KMS-11 (cell line): ENCODE data around the gene NBR1.
"Not testable (repeated sequence)": the region's sequence is repeated elsewhere in the genome, so short reads cannot be mapped to it uniquely, and the experiment has no call there.

ENCODE experiments used
- H2AFZ ChIP-seq: fragments of 200-600 bp; sonication (generic); 2 replicates; pipeline ENCODE4 v1.6.1; 2016; ENCODE audit warnings: antibody characterized with exemption, mixed run types, low read depth
- H3K27ac ChIP-seq: fragments of 200-600 bp; sonication (generic); 2 replicates; pipeline ENCODE4 v1.6.1; 2016; ENCODE audit warnings: mild to moderate bottlenecking, mixed run types
- H3K27me3 ChIP-seq: fragments of 200-600 bp; sonication (generic); 2 replicates; pipeline ENCODE4 v1.6.1; 2017; ENCODE audit warnings: mild to moderate bottlenecking, low read depth, mixed run types, moderate library complexity; ENCODE audit not compliant: insufficient read depth
- H3K36me3 ChIP-seq: fragments of 200-600 bp; sonication (generic); 2 replicates; pipeline ENCODE4 v1.6.1; 2017; ENCODE audit warnings: mild to moderate bottlenecking, mixed run types; ENCODE audit not compliant: insufficient read depth
- H3K4me1 ChIP-seq: fragments of 200-600 bp; sonication (generic); 2 replicates; pipeline ENCODE4 v1.6.1; 2016; ENCODE audit warnings: mild to moderate bottlenecking, low read depth, mixed run types; ENCODE audit not compliant: poor library complexity, severe bottlenecking
- H3K4me2 ChIP-seq: fragments of 200-600 bp; sonication (generic); 2 replicates; pipeline ENCODE4 v1.7.0; 2016; ENCODE audit warnings: mild to moderate bottlenecking, mixed run types
- H3K4me3 ChIP-seq: fragments of 200-600 bp; sonication (generic); IDR thresholded peaks from 2 replicates; pipeline ENCODE4 v1.6.1; 2017; ENCODE audit warnings: low read depth, low read length, mixed read lengths; ENCODE audit not compliant: insufficient read depth
- H3K79me2 ChIP-seq: fragments of 200-600 bp; sonication (generic); 2 replicates; pipeline ENCODE4 v1.6.1; 2016; ENCODE audit warnings: low read depth, mixed run types; ENCODE audit not compliant: insufficient read depth
- H3K9ac ChIP-seq: fragments of 200-600 bp; sonication (generic); 2 replicates; pipeline ENCODE4 v1.6.1; 2016; ENCODE audit warnings: mild to moderate bottlenecking, mixed run types
- H4K20me1 ChIP-seq: fragments of 200-600 bp; sonication (generic); 2 replicates; pipeline ENCODE4 v1.6.1; 2016; ENCODE audit warnings: mild to moderate bottlenecking, mixed run types; ENCODE audit not compliant: insufficient read depth
- TF ChIP-seq, protein P1 (sequence below): fragments of 200-600 bp; sonication (generic); conservative IDR thresholded peaks from 2 replicates; pipeline ENCODE4 v1.6.1; 2017; ENCODE audit warnings: low read depth, mild to moderate bottlenecking, antibody characterized with exemption, low read length, moderate library complexity, mixed read lengths

The NBR1 gene

DNA sequence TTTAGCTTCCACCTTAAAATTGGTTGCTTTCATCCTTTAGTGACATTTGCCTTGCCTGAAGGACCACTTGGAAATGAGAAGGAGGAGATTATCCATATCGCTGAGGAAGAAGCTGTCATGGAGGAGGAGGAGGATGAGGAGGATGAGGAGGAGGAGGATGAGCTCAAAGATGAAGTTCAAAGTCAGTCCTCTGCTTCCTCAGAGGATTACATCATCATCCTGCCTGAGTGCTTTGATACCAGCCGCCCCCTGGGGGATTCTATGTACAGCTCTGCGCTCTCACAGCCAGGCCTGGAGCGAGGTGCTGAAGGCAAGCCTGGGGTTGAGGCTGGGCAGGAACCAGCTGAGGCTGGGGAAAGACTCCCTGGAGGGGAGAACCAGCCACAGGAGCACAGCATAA, 29.1 kb downstream of the NBR1 start:
- Histone ChIP-seq H3K36me3 (no peaks in the 10 kb centered on the region), H3K27ac (no peak overlapping the region), H4K20me1 (no peaks in the 10 kb centered on the region), H2AFZ (no peak overlapping the region), H3K4me3 (no peak overlapping the region), H3K4me2 (no peak overlapping the region), H3K4me1 (no peaks in the 10 kb centered on the region), H3K9ac (no peak overlapping the region), H3K79me2 (no peaks in the 10 kb centered on the region), H3K27me3 (no peaks in the 10 kb centered on the region)
- TF ChIP-seq, protein P1, sequence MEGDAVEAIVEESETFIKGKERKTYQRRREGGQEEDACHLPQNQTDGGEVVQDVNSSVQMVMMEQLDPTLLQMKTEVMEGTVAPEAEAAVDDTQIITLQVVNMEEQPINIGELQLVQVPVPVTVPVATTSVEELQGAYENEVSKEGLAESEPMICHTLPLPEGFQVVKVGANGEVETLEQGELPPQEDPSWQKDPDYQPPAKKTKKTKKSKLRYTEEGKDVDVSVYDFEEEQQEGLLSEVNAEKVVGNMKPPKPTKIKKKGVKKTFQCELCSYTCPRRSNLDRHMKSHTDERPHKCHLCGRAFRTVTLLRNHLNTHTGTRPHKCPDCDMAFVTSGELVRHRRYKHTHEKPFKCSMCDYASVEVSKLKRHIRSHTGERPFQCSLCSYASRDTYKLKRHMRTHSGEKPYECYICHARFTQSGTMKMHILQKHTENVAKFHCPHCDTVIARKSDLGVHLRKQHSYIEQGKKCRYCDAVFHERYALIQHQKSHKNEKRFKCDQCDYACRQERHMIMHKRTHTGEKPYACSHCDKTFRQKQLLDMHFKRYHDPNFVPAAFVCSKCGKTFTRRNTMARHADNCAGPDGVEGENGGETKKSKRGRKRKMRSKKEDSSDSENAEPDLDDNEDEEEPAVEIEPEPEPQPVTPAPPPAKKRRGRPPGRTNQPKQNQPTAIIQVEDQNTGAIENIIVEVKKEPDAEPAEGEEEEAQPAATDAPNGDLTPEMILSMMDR: no peak

DNA sequence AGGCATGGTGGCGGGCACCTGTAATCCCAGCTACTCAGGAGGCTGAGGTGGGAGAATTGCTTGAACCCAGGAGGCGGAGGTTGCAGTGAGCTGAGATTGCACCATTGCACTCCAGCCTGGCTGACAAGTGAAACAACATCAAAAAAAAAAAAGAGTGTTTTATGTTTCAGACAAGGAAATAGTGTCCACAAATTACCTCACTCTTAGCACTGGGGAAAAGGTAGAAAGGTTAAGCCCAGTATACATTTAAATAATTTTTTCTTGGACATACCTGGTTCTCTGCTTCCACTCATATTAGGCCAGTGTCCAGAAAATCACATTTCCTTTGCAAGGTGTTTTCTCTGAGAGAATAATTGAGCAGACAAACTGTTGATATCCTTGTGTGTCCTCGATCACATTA, 32.0 kb downstream of the NBR1 start:
- not testable (repeated sequence) for H4K20me1 ChIP-seq, H3K4me2 ChIP-seq, H3K27ac ChIP-seq, H3K9ac ChIP-seq, H2AFZ ChIP-seq, H3K79me2 ChIP-seq, H3K4me3 ChIP-seq, H3K36me3 ChIP-seq, H3K27me3 ChIP-seq, H3K4me1 ChIP-seq

DNA sequence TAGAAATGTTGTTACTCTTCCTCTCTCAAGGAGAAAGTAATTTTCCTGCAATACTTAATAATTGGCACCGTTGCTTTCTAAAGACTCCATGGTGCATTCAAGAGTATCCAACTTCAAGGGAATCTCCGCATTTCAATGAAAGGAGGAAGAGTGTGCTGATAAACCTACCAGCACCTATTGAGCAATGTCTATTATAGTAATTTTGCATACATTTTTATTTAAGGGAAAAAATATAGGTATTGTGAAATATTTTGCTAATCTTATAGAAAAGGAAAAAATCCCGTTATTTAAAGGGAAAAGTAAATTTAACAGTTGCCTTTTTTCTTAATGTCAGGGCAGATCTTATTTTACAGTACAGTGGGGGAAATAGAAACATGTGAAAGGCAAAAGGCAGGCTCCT, 39.6 kb downstream of the NBR1 start:
- peaks cover 26% of the 10 kb centered on the region for H3K4me1 ChIP-seq
- no peaks in the 10 kb centered on the region for H3K36me3 ChIP-seq
- TF ChIP-seq, protein P1: no peak
- H3K4me2 ChIP-seq: peak overlapping the region; percentile 79
- no peaks in the 10 kb centered on the region for H3K79me2 ChIP-seq
- no peaks in the 10 kb centered on the region for H3K27me3 ChIP-seq
- H4K20me1 ChIP-seq: no peaks in the 10 kb centered on the region
- H3K9ac ChIP-seq: peak overlapping the region; percentile 38; the same call in 1 of the 2 replicates
- H2AFZ ChIP-seq: peak overlapping the region; percentile 82
- H3K4me3 ChIP-seq: no peak overlapping the region
- no peak overlapping the region for H3K27ac ChIP-seq

DNA sequence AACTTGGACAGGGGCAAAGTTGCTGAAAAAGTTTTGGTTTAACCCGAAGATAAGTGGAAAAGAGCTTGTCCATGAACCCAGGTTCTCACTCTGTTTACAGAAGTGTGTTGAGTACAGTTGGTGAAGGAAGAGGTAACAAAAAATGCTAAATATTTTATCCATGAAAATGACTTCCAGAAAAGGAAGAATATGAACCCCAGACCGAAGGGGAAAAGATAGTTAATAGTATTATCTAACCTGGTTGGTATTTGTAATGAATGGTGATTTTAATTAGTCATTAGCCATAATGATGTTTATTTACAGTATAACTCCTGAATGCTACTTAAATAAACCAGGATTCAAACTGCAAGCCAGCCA, 40.1 kb downstream of the NBR1 start:
- Histone ChIP-seq H3K4me3 (no peak overlapping the region), H3K9ac (peak overlapping the region; percentile 38; the same call in 1 of the 2 replicates), H3K36me3 (no peaks in the 10 kb centered on the region), H4K20me1 (no peaks in the 10 kb centered on the region), H3K27me3 (no peaks in the 10 kb centered on the region), H2AFZ (peak overlapping the region; percentile 82), H3K4me2 (peak overlapping the region; percentile 79), H3K79me2 (no peaks in the 10 kb centered on the region), H3K4me1 (peaks cover 26% of the 10 kb centered on the region), H3K27ac (peak overlapping the region; percentile 21; the same call in 1 of the 2 replicates)
- TF ChIP-seq, protein P1: no peak

DNA sequence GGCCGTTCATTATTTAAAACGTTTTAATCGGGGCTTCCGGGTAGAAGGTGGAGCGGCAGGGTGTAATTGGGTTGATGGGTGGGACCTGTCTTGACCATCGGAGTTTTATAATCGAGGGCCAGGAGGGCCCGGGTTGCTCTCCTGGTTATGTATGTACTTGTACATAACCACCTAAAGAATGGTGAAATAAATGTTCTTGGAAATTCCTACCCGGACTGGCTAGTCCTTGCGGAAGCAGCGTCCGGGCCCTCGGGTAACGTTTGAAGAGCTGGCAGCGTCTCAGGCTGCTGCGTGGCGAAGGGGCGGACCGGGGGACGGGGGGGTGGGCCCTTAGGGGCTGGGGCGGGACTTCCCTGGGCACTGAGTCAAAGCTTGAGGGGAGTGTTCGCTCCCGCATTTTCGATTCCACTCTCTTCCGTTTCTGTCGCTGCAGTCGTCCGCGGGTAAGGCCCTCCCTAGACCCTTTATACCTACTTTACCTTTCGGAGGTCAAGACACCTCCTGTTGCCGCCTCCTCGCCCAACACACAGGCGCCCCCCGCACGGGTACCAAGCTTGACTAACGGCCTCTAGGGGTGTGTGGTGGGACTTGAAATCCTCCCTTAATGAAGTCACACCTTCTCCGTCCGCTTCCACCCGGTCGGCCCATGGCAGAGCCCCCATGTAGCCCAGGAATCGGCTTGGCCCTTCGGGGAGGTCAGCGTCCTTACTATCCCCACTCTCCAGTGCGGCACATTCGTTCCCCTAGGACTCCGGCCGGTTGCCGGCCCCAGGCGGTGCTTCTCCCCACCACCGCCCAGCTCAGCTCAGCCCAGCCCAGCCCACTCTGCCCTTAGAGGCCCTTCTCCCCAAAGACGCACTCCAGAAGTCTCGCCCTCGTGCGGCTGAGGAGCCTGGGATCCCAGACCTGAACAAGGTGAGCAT, 40.7 kb downstream of the NBR1 start, which contains the start of gene TMEM106A:
Gene TMEM106A (plus strand): TSS at position 396 of the 923 bp plus-strand sequence. CDS start 1,167 bp downstream, outside the sequence.
- H4K20me1 ChIP-seq: no peaks in the 10 kb centered on the region
- H2AFZ ChIP-seq: peak within 1 kb of the TSS; percentile 82
- H3K4me2 ChIP-seq: peak within 1 kb of the TSS; percentile 79
- peaks cover 26% of the 10 kb centered on the region for H3K4me1 ChIP-seq
- H3K27me3 ChIP-seq: no peaks in the 10 kb centered on the region
- no peaks in the 10 kb centered on the region for H3K36me3 ChIP-seq
- H3K9ac ChIP-seq: peak within 1 kb of the TSS; percentile 38; the same call in 1 of the 2 replicates
- H3K79me2 ChIP-seq: no peaks in the 10 kb centered on the region
- H3K4me3 ChIP-seq: no peak within 1 kb of the TSS
- H3K27ac ChIP-seq: peak within 1 kb of the TSS; percentile 28; the same call in 1 of the 2 replicates
- TF ChIP-seq, protein P1: peak; percentile 34; the same call in 1 of the 2 replicates
